ENCODE measurements around the gene RAD50. TPM values are rescaled to one million over a fixed set of nuclear protein-coding genes. Genes with fewer than 3 reads are reported as not detected.

RAD50 gene
- polyA plus RNA-seq, 1 donor (not counting 4 experiments of a cell fraction or from before 2014, with no cell fraction given): 26.3 TPM

DNA sequence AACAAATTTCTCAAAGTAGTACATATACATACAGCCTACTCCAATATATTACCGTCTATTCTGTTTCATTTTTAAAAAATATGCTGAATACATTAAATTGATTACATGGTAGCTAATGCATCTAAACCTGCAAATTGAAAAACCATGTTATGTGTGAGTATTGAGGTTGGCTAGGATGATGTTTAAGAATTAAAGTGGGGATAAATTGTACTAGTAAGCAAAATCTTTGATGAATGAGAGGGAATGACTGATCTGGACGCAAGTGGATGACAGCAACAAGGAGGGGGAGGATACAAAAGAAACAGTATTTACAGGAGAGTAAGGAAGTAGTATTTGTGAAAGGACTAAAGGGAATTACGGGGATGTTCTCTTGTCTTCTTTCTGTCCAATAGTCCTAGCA is 37.4 kb downstream of the RAD50 start:
- Histone ChIP-seq H3K4me2 (ENCODE audit: control insufficient read depth, extremely low read depth, insufficient read depth, low read depth, low read length) (no peak overlapping the region), H3K36me3 (ENCODE audit: control insufficient read depth in 2 of 2, extremely low read depth in 1 of 2, insufficient read depth in 2 of 2, low read length in 2 of 2) (peaks cover 10 to 28% of the 10 kb centered on the region in 2 experiments), H3K27ac (ENCODE audit: control insufficient read depth, insufficient read depth, low read length) (no peak overlapping the region), H4K20me1 (ENCODE audit: control insufficient read depth, extremely low read depth, insufficient read depth, low read length) (no peaks in the 10 kb centered on the region), H3K9me3 (ENCODE audit: control insufficient read depth, low read depth, low read length) (no peaks in the 10 kb centered on the region), H3K4me1 (ENCODE audit: control insufficient read depth, extremely low read depth, insufficient read depth, low read length) (no peaks in the 10 kb centered on the region), H3K4me3 (ENCODE audit: control insufficient read depth in 2 of 3, extremely low read depth in 1 of 3, insufficient read depth in 2 of 3, low read depth in 1 of 3, low read length in 3 of 3) (no peak overlapping the region), H2AFZ (ENCODE audit: control insufficient read depth, low read length) (no peak overlapping the region), H3K79me2 (ENCODE audit: control insufficient read depth, insufficient read depth, low read length) (no peaks in the 10 kb centered on the region), H3K27me3 (ENCODE audit: control insufficient read depth, extremely low read depth, insufficient read depth, low read length) (no peaks in the 10 kb centered on the region), H3K9ac (ENCODE audit: control insufficient read depth, extremely low read depth, insufficient read depth, low read length) (no peak overlapping the region), H3K9me1 (ENCODE audit: control insufficient read depth, extremely low read depth, insufficient read depth, low read length) (no peaks in the 10 kb centered on the region)
- TF ChIP-seq, protein P1, sequence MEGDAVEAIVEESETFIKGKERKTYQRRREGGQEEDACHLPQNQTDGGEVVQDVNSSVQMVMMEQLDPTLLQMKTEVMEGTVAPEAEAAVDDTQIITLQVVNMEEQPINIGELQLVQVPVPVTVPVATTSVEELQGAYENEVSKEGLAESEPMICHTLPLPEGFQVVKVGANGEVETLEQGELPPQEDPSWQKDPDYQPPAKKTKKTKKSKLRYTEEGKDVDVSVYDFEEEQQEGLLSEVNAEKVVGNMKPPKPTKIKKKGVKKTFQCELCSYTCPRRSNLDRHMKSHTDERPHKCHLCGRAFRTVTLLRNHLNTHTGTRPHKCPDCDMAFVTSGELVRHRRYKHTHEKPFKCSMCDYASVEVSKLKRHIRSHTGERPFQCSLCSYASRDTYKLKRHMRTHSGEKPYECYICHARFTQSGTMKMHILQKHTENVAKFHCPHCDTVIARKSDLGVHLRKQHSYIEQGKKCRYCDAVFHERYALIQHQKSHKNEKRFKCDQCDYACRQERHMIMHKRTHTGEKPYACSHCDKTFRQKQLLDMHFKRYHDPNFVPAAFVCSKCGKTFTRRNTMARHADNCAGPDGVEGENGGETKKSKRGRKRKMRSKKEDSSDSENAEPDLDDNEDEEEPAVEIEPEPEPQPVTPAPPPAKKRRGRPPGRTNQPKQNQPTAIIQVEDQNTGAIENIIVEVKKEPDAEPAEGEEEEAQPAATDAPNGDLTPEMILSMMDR (optimal IDR thresholded peaks at IDR 0.05 in 1 of 3, IDR thresholded peaks at IDR 0.05 in 1 of 3, conservative IDR thresholded peaks at IDR 0.05 in 1 of 3; ENCODE audit: extremely low read depth in 1 of 3, insufficient read depth in 2 of 3, low read length in 3 of 3): no peak
- no peak for TF ChIP-seq EZH2 (IDR thresholded peaks at IDR 0.05; ENCODE audit: low read length)
- no peak for DNase-seq (ENCODE audit: low read depth, low spot score)
- FAIRE-seq: no peak
- dilution Hi-C loops (cut with MboI; ENCODE audit: extremely low pct_ligation_motif_present, low sequenced_read_pairs): no loop called here

DNA sequence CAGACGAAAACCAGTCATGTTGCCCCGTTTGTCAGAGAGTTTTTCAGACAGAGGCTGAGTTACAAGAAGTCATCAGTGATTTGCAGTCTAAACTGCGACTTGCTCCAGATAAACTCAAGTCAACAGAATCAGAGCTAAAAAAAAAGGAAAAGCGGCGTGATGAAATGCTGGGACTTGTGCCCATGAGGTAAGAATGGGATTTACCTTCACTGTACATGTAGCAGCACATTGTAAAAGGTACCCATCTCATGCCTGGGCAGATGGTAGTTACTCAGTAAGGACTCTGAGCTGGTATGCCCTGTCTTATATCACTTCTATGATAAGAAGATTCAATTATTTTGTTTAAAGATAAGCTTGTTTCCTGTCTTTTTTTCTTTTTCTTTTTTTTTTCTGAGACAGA is 38.8 kb downstream of the RAD50 start:
- no peak overlapping the region for H3K4me2 ChIP-seq (ENCODE audit: control insufficient read depth, extremely low read depth, insufficient read depth, low read depth, low read length)
- dilution Hi-C loops (cut with MboI; ENCODE audit: extremely low pct_ligation_motif_present, low sequenced_read_pairs): no loop called here
- H3K27ac ChIP-seq (ENCODE audit: control insufficient read depth, insufficient read depth, low read length): no peak overlapping the region
- H3K9me1 ChIP-seq (ENCODE audit: control insufficient read depth, extremely low read depth, insufficient read depth, low read length): no peaks in the 10 kb centered on the region
- H3K4me3 ChIP-seq (ENCODE audit: control insufficient read depth in 2 of 3, extremely low read depth in 1 of 3, insufficient read depth in 2 of 3, low read depth in 1 of 3, low read length in 3 of 3): no peak overlapping the region
- no peak overlapping the region for H3K9ac ChIP-seq (ENCODE audit: control insufficient read depth, extremely low read depth, insufficient read depth, low read length)
- no peaks in the 10 kb centered on the region for H3K27me3 ChIP-seq (ENCODE audit: control insufficient read depth, extremely low read depth, insufficient read depth, low read length)
- H2AFZ ChIP-seq (ENCODE audit: control insufficient read depth, low read length): no peak overlapping the region
- FAIRE-seq (no peak), DNase-seq (ENCODE audit: low read depth, low spot score) (no peak)
- no peaks in the 10 kb centered on the region for H3K79me2 ChIP-seq (ENCODE audit: control insufficient read depth, insufficient read depth, low read length)
- H4K20me1 ChIP-seq (ENCODE audit: control insufficient read depth, extremely low read depth, insufficient read depth, low read length): no peaks in the 10 kb centered on the region
- H3K36me3 ChIP-seq (ENCODE audit: control insufficient read depth in 2 of 2, extremely low read depth in 1 of 2, insufficient read depth in 2 of 2, low read length in 2 of 2): peaks cover 13 to 30% of the 10 kb centered on the region in 2 experiments
- H3K9me3 ChIP-seq (ENCODE audit: control insufficient read depth, low read depth, low read length): no peaks in the 10 kb centered on the region
- no peaks in the 10 kb centered on the region for H3K4me1 ChIP-seq (ENCODE audit: control insufficient read depth, extremely low read depth, insufficient read depth, low read length)
- no peak for TF ChIP-seq EZH2 (IDR thresholded peaks at IDR 0.05; ENCODE audit: low read length)
- TF ChIP-seq, protein P1 (optimal IDR thresholded peaks at IDR 0.05 in 1 of 3, IDR thresholded peaks at IDR 0.05 in 1 of 3, conservative IDR thresholded peaks at IDR 0.05 in 1 of 3; ENCODE audit: extremely low read depth in 1 of 3, insufficient read depth in 2 of 3, low read length in 3 of 3): no peak

All from keratinocyte (primary cell).